GM12873 (cell line): ENCODE data around the gene KDM7A.

Experiments used
- TF ChIP-seq, protein P1 (sequence below): IDR thresholded peaks from 2 replicates; pipeline ENCODE4 v1.5.1; 2012; ENCODE audit warnings: low read depth, mild to moderate bottlenecking, moderate library complexity, low read length, control low read depth; ENCODE audit not compliant: insufficient read depth; ENCODE audit errors: missing control alignments

The KDM7A gene

DNA sequence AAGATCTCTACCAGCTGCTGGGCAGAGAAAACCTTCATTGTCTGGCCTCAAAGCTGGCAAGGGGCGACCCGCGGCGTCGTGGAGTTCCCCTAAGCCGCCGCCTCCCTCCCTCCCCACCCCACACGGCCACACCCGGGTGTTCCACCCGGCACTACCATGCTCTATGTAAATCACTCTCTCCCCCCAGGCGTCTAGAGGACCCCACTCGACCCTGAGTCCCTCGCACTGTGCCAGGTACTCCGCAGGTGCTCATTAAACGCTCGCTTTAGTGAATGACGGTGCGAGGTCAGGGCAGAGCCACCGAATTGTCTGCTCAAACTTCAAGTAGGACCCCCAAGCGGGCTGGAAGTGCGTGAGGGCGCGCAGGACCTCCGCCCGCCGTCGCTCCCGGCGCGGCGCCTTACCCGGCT is 114.7 kb downstream of the KDM7A start:
- TF ChIP-seq, protein P1, sequence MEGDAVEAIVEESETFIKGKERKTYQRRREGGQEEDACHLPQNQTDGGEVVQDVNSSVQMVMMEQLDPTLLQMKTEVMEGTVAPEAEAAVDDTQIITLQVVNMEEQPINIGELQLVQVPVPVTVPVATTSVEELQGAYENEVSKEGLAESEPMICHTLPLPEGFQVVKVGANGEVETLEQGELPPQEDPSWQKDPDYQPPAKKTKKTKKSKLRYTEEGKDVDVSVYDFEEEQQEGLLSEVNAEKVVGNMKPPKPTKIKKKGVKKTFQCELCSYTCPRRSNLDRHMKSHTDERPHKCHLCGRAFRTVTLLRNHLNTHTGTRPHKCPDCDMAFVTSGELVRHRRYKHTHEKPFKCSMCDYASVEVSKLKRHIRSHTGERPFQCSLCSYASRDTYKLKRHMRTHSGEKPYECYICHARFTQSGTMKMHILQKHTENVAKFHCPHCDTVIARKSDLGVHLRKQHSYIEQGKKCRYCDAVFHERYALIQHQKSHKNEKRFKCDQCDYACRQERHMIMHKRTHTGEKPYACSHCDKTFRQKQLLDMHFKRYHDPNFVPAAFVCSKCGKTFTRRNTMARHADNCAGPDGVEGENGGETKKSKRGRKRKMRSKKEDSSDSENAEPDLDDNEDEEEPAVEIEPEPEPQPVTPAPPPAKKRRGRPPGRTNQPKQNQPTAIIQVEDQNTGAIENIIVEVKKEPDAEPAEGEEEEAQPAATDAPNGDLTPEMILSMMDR, result no peak

DNA sequence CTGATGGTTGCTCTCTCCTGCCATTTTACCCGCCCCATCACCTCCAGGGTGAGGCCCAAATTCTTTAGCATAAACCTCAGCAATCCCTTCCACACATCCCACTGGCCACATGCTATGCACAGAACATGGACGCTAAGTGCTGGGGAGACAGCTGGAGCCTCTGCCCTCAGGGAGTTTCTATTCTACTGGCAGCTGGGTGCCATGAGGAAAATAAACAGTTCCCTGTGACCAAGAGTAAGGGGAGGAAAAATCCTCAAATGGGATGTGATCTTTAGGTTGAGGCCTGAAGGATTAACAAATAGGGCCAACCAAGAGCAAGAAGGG is 115.2 kb downstream of the KDM7A start:
- TF ChIP-seq, protein P1, result no peak

DNA sequence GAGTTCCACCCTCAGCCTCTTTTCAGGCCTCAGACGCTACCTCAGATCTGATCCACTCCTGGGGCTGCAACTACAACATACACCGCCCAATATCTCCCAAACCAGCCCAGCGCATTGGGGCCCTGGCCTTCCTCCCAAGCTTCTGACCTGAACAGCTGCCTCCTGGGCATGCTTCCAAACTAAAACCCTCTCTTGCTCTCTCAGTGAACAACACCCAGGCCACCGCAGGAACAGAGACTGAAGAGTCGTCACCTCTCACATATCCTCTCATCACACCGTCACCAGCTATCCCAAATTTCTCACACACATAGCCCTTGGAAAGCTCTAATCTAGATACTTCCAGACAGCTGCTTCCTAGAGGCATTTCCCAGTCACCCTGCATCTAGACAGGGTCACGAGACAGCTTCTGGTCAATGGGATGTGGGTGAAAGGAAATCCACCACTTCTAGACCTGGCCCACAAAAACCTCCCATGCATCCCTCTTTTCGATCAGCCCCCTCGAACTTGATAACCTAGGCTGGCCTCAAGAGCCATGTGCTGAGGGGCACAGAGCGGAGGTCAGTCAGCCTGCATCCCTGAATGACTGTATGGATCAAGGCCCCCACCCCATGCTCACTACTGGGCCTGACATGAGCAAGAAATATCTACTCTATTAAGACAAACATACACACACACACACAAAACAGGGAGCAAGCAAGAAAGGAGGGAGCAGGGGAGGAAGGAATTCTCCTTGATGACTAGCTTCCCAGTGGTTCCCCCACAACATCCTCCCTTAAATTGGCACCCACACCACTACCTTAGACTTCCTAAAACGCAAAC is 115.8 kb downstream of the KDM7A start:
- TF ChIP-seq, protein P1, result no peak

DNA sequence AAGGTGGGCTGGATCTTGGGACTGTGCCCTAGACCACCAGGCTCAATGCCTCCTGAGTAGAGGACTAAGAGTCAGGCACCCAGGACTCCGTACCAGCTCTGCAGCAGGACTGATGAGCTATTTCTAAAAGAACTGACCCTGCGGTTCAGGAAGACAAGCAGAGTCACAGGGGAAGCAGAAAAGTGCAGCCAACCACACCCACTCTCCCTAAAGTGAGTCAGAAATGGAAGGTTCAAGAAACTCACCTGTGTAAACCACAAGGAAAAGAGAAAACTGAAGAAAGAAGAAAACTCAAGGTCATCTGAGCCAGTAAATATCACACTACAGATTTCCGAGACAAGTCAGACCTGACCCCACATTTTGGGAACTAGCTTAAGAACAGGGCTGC is 116.5 kb downstream of the KDM7A start:
- TF ChIP-seq, protein P1, result no peak

DNA sequence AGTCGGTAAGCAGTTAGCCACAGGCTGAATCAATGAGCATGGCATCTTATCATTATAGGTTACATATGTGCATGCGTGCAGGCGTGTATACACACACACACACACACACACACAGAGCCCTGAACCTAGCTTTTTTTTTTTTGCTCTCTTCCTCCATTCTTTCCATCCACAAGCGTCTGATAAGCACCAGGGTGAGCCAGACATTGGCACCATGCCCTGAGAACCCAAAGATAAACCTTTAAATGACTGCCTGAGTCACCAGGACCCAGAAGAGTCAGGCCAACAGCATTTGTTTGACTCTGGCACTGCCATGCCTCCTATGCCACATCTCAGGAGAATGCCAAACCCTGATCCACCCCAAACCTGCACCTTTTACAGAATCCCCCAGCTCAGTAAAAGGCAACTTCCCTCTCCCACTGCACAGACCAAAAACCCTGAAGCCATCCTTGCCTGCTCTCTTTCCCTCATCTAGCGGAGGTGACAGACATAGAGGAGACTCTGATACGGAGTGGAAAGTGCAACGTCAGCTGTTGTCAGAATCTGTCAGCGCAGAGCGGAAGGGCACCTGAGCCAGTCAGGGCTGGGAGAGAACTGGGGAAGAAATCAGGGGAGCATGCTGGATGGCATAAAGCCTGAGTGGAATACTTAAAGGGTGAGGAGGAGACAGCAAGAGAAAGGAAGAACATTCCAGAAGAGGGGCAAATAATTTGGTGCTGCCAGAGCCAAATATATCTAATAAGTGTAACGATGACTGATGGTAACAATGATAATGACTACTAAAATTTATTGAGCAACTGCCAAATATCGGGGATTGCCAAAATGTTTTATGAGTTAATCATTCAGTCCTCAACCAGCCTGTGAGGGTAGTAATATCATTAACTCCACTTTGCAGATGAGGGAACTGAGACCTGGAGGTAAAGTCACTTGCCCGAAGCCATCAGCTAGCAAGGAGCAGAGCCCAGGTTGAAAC is 117.2 kb downstream of the KDM7A start:
- TF ChIP-seq, protein P1, result no peak

DNA sequence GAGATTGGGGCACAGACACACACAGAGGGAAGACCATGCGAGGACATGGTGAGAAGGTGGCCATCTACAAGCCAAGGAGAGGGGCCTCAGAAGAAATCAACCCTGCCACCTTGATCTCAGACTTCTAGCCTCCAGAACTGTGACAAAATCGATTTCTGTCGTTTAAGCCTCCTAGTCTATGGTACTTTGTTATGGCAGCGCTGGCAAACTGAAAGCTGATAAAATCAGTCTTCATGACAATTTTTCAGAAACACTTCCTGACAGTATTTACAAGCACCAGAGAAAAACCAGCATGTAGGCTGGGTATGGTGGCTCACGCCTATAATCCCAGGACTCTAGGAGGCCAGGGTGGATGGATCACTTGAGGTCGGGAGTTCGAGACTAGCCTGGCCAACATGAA is 118.3 kb downstream of the KDM7A start:
- TF ChIP-seq, protein P1, result no peak

DNA sequence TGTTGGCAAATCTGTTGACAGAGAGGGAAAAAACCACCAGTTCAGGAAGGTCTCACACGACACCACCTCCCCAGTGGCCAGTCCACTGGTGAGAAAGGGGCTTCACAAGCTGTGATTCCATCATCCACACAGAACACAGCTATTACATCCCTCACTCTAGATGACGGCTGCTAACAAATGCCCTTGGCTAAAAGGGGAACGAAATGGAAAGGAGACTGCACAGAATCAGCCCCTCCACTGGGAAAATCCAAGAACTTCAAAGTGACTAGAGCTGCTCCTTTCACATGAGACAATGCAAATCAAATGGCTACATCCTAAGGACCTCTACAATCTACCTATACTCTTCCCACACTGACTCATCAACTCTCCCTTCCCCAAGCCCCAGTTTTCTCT is 119.6 kb downstream of the KDM7A start:
- TF ChIP-seq, protein P1, result no peak
